HCT116 (cell line): Measurements from ENCODE around the gene DUOXA2. TPM values are rescaled to one million over a fixed set of nuclear protein-coding genes. Genes with fewer than 3 reads are reported as not detected.

Source experiments
- ATAC-seq: fragments of 200-7000 bp; cut with Tn5 transposase; 2 replicates; pipeline ENCODE4 v1.9.1; 2020; ENCODE audit warnings: mild to moderate bottlenecking, moderate library complexity
- BruUV-seq: library from RNA; stranded (reverse); fragments of 400-500 nt; replicated peaks from 2 replicates; lab custom pipeline; 2021; lab: Mats Ljungman, UMichigan
- CTCF ChIA-PET: fragments of 300-600 bp; sonication (Branson Sonifier 250); formaldehyde crosslinking; loops from one replicate; lab custom pipeline; 2021; ENCODE audit warnings: antibody characterized with exemption; lab: Charles Lee
- POLR2A ChIA-PET: fragments of 300-600, 350-600 bp; sonication (Branson Sonifier 250); formaldehyde crosslinking; loops from one replicate; lab custom pipeline; 2021; ENCODE audit warnings: antibody characterized with exemption; lab: Charles Lee
- RAD21 ChIA-PET, 2 experiments: fragments of 300-600 bp; sonication (Branson Sonifier 250); formaldehyde crosslinking; loops; one replicate each; lab custom pipeline; 2023; ENCODE audit warnings: low total read pairs in 2 of 2; ENCODE audit not compliant: uncharacterized antibody in 2 of 2, unreplicated experiment in 2 of 2, low non-redundant PET in 1 of 2; lab: Charles Lee
- DNase-seq: peaks from one replicate; pipeline ENCODE4 v3.0.0-alpha.2; 2010; ENCODE audit warnings: low read depth, low spot score
- H2AFZ ChIP-seq: fragments of 200-600 bp; shearing (Covaris generic), sonication (generic); 2 replicates; pipeline ENCODE4 v1.6.1; 2017; ENCODE audit warnings: low read depth, mixed run types, mixed read lengths, antibody characterized with exemption, low read length; ENCODE audit not compliant: poor library complexity, severe bottlenecking
- H3K27ac ChIP-seq: 2 replicates; pipeline ENCODE4 v1.5.1; 2012; ENCODE audit warnings: low read depth, low read length
- H3K27me3 ChIP-seq: fragments of 200-600 bp; sonication (generic); 2 replicates; pipeline ENCODE4 v1.6.1; 2016; ENCODE audit warnings: mixed run types, low read length, mixed read lengths; ENCODE audit not compliant: insufficient read depth
- H3K36me3 ChIP-seq, 2 experiments: fragments of 200-500 bp in 1 of 2; fragments of 200-600 bp in 1 of 2; sonication (Bioruptor generic) in 1 of 2; sonication (generic) in 1 of 2; 2 replicates each; pipeline versions ENCODE4 v1.5.1 to v1.6.1; 2014 to 2016; ENCODE audit warnings: low read length in 2 of 2, inconsistent platforms in 1 of 2, mixed read lengths in 1 of 2, mixed run types in 1 of 2; ENCODE audit not compliant: insufficient read depth in 2 of 2, control insufficient read depth in 1 of 2
- H3K4me1 ChIP-seq, 2 experiments: fragments of 200-600 bp in 1 of 2; sonication (generic) in 1 of 2; 2 replicates each; pipeline versions ENCODE4 v1.5.1 to v1.6.1; 2012 to 2017; ENCODE audit warnings: low read length in 2 of 2, inconsistent platforms in 1 of 2, mild to moderate bottlenecking in 1 of 2, mixed read lengths in 1 of 2, mixed run types in 1 of 2, moderate library complexity in 1 of 2; ENCODE audit not compliant: insufficient read depth in 2 of 2, control insufficient read depth in 1 of 2
- H3K4me2 ChIP-seq: fragments of 200-600 bp; sonication (generic); 2 replicates; pipeline ENCODE4 v1.6.1; 2017; ENCODE audit warnings: mixed run types, low read length, mixed read lengths
- H3K4me3 ChIP-seq, 2 experiments: fragments of 200-600 bp in 1 of 2; sonication (generic) in 1 of 2; replicated peaks in 1 of 2; 2 replicates each; pipeline ENCODE4 v1.5.1; 2011 to 2016; ENCODE audit warnings: low read length in 2 of 2, control low read depth in 1 of 2, low read depth in 1 of 2, mild to moderate bottlenecking in 1 of 2, mixed read lengths in 1 of 2, mixed run types in 1 of 2
- H3K79me2 ChIP-seq: fragments of 200-600 bp; sonication (generic); 2 replicates; pipeline ENCODE4 v1.6.1; 2017; ENCODE audit warnings: mild to moderate bottlenecking, mixed run types, low read length, moderate library complexity, mixed read lengths; ENCODE audit not compliant: insufficient read depth
- H3K9ac ChIP-seq: fragments of 200-600 bp; sonication (generic); 2 replicates; pipeline ENCODE4 v1.6.1; 2016; ENCODE audit warnings: low read length, mixed read lengths
- H3K9me2 ChIP-seq: fragments of 200-600 bp; sonication (generic), shearing (Covaris generic); 2 replicates; pipeline ENCODE4 v1.6.1; 2017; ENCODE audit warnings: mixed run types, mild to moderate bottlenecking, moderate library complexity; ENCODE audit not compliant: insufficient read depth
- H3K9me3 ChIP-seq, 2 experiments: fragments of 200-500 bp in 1 of 2; fragments of 200-600 bp in 1 of 2; sonication (Bioruptor generic) in 1 of 2; sonication (generic) in 1 of 2; 2 replicates each; pipeline ENCODE4 v1.6.1; 2014 to 2017; ENCODE audit warnings: low read length in 2 of 2, mixed read lengths in 2 of 2, inconsistent platforms in 1 of 2, low read depth in 1 of 2, mild to moderate bottlenecking in 1 of 2, mixed run types in 1 of 2, moderate library complexity in 1 of 2; ENCODE audit not compliant: control insufficient read depth in 1 of 2, insufficient read depth in 1 of 2
- H4K20me1 ChIP-seq: fragments of 200-600 bp; sonication (generic), shearing (Covaris generic); 2 replicates; pipeline ENCODE4 v1.6.1; 2017; ENCODE audit warnings: mixed run types, mild to moderate bottlenecking, moderate library complexity; ENCODE audit not compliant: insufficient read depth
- ATF3 ChIP-seq: IDR thresholded peaks from 2 replicates; pipeline ENCODE4 v1.6.1; 2012
- CEBPB ChIP-seq: IDR thresholded peaks from 2 replicates; pipeline ENCODE4 v1.6.1; 2012; ENCODE audit warnings: low read depth
- CTCF ChIP-seq, 3 experiments: fragments of 200-600 bp in 1 of 3; sonication (generic) in 1 of 3; IDR thresholded peaks in 2 of 3; conservative IDR thresholded peaks in 1 of 3; 2 replicates each; pipeline ENCODE4 v1.5.1; 2012 to 2017; ENCODE audit warnings: low read depth in 2 of 3, low read length in 2 of 3, antibody characterized with exemption in 1 of 3, borderline replicate concordance in 1 of 3, control low read depth in 1 of 3, mild to moderate bottlenecking in 1 of 3, mixed read lengths in 1 of 3, mixed run types in 1 of 3, moderate library complexity in 1 of 3; ENCODE audit not compliant: insufficient read depth in 1 of 3
- EGR1 ChIP-seq: IDR thresholded peaks from 2 replicates; pipeline ENCODE4 v1.6.1; 2012; ENCODE audit warnings: low read depth
- MAX ChIP-seq: IDR thresholded peaks from 2 replicates; pipeline ENCODE4 v1.6.1; 2012
- POLR2A ChIP-seq: IDR thresholded peaks from 2 replicates; pipeline ENCODE4 v1.7.0; 2011; ENCODE audit warnings: borderline replicate concordance; ENCODE audit not compliant: insufficient read depth, insufficient read length; ENCODE audit errors: extremely low read depth
- POLR2AphosphoS5 ChIP-seq: IDR thresholded peaks from 2 replicates; pipeline ENCODE4 v1.6.1; 2011; ENCODE audit warnings: mild to moderate bottlenecking, low read depth, low read length, moderate library complexity
- REST ChIP-seq: IDR thresholded peaks from 2 replicates; pipeline ENCODE4 v1.6.1; 2012; ENCODE audit warnings: low read depth
- SRF ChIP-seq: IDR thresholded peaks from 2 replicates; pipeline ENCODE4 v1.6.1; 2012; ENCODE audit warnings: low read depth
- TCF7L2 ChIP-seq: IDR thresholded peaks from 2 replicates; pipeline ENCODE4 v1.7.0; 2011; ENCODE audit warnings: borderline replicate concordance, inconsistent platforms; ENCODE audit not compliant: insufficient read depth, insufficient read length; ENCODE audit errors: extremely low read depth
- ZBTB33 ChIP-seq: IDR thresholded peaks from 2 replicates; pipeline ENCODE4 v1.6.1; 2011; ENCODE audit warnings: mild to moderate bottlenecking, low read length, moderate library complexity; ENCODE audit not compliant: insufficient replicate concordance; ENCODE audit errors: extremely low read depth
- ZFX ChIP-seq: fragments of 450-650 bp; IDR thresholded peaks from 2 replicates; pipeline ENCODE4 v1.6.1; 2017
- intact Hi-C: fragments of 100-400 bp; cut with micrococcal nuclease; formaldehyde crosslinking; loops from 2 replicates; pipeline ENCODE4 v1.10.0; 2022
- total RNA-seq: library from RNA; stranded (reverse); gene quantifications from one replicate; pipeline ENCODE4 v1.2.1, GENCODE V29; 2021; ENCODE audit not compliant: unreplicated experiment

Gene DUOXA2
- total RNA-seq, 1 experiment from 2014 or later = not detected

- POLR2A ChIA-PET = no interaction called here
- Histone ChIP-seq H3K36me3 (no peaks in the 10 kb centered on the region), H3K4me3 (no peak overlapping the region), H3K9ac (no peak overlapping the region), H4K20me1 (no peaks in the 10 kb centered on the region), H3K79me2 (no peaks in the 10 kb centered on the region), H3K27me3 (peaks cover 14% of the 10 kb centered on the region; the same call in 1 of the 2 replicates), H2AFZ (no peak overlapping the region), H3K4me1 (peaks cover 0 to 7% of the 10 kb centered on the region in 2 experiments; a peak in 1 of 4 replicates), H3K27ac (no peak overlapping the region), H3K9me3 (no peaks in the 10 kb centered on the region), H3K9me2 (no peaks in the 10 kb centered on the region), H3K4me2 (no peak overlapping the region)
- BruUV-seq = no TSS peak
- DNase-seq (no peak), ATAC-seq (no peak)
- CTCF ChIA-PET = no interaction called here
- intact Hi-C loops = no loop called here
- no peak for TF ChIP-seq TCF7L2
- TF ChIP-seq CEBPB = no peak
- TF ChIP-seq MAX = no peak
- RAD21 ChIA-PET = no interaction called here
These were observed 22.6 kb upstream of the DUOXA2 start for GRCh38 chr15:45091576-45091975.

- no peaks in the 10 kb centered on the region for H3K79me2 ChIP-seq
- H3K9me3 ChIP-seq = no peaks in the 10 kb centered on the region
- no peaks in the 10 kb centered on the region for H3K9me2 ChIP-seq
- no peak overlapping the region for H3K9ac ChIP-seq
- H3K27ac ChIP-seq = no peak overlapping the region
- no peaks in the 10 kb centered on the region for H3K36me3 ChIP-seq
- intact Hi-C loops = no loop called here
- BruUV-seq = no TSS peak
- DNase-seq (no peak), ATAC-seq (no peak)
- H3K4me1 ChIP-seq = peaks cover 0 to 7% of the 10 kb centered on the region in 2 experiments; a peak in 1 of 4 replicates
- H2AFZ ChIP-seq = no peak overlapping the region
- ChIA-PET RAD21 (no interaction called here), POLR2A (no interaction called here), CTCF (no interaction called here)
- peaks cover 14% of the 10 kb centered on the region; the same call in 1 of the 2 replicates for H3K27me3 ChIP-seq
- H3K4me2 ChIP-seq = no peak overlapping the region
- H4K20me1 ChIP-seq = no peaks in the 10 kb centered on the region
- no peak overlapping the region for H3K4me3 ChIP-seq
- no peak for TF ChIP-seq ZFX
- no peak for TF ChIP-seq POLR2A
- TF ChIP-seq REST = no peak
- no peak for TF ChIP-seq POLR2AphosphoS5
- TF ChIP-seq SRF = no peak
- TF ChIP-seq CTCF (IDR thresholded peaks at IDR 0.05 in 2 of 3, conservative IDR thresholded peaks at IDR 0.05 in 1 of 3; ENCODE audit: borderline replicate concordance in 1 of 3, insufficient read depth in 1 of 3, low read depth in 2 of 3, low read length in 2 of 3) = no peak
- no peak for TF ChIP-seq ZBTB33
- TF ChIP-seq EGR1 = no peak
- TF ChIP-seq ATF3 = no peak
These were observed 21.1 kb upstream of the DUOXA2 start for GRCh38 chr15:45093013-45093412.
